GM18499 (cell line): ENCODE data around the gene TLL1.

Source experiments
- ATAC-seq: cut with Tn5 transposase; IDR thresholded peaks from one replicate; pipeline ENCODE4 v1.9.1; 2021; ENCODE audit warnings: moderate number of reproducible peaks; ENCODE audit not compliant: insufficient read depth, unreplicated experiment

The TLL1 gene

GRCh38 chr4:165872461-165873297, at the start of gene TLL1:
Gene TLL1, plus strand, starts transcription at chr4:165873237. Its CDS starts 668 bp downstream, at chr4:165873905.
- no peak for ATAC-seq

DNA sequence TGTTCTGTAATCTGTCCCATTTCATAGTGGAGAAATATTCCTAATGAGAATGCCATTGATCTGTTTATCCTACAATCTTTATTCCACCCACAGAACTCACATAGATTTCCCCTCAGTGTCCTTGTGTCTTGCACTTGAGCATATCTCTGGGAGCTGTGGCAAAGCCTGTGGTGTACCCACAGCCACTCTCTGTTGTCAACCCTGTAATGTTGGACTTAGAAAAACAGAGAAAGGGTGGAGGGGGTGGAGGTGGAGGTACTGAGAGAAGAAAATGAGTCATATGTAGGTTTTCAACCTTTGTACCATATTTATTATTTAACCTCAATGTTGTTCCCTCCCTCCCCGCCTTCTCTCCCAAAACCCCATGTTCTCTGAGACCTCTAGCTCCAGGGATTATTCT, 46.9 kb upstream of the TLL1 start:
- ATAC-seq = no peak

DNA sequence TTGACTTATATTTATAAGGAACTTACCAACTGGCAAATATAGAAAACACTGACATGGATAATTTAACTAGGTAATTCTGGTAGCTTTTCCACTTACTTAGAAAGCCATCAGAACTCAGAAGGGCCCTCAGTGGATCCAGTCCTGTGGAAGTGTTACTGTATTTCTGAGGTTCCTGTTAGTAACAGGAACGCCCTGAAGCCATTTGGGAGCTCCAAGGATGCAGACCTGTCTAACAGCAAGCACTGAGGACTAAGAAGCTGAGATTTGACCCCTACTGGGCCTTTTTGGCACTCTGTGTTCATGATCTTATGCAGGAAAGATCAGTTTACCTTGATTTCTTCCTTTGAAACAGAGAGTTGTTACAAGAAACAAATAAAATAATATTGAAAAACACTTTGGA, 46.0 kb upstream of the TLL1 start:
- no peak for ATAC-seq

GRCh38 chr4:165828928-165829327, 44.1 kb upstream of the TLL1 start:
- no peak for ATAC-seq

GRCh38 chr4:165834116-165834515, 38.9 kb upstream of the TLL1 start:
- no peak for ATAC-seq

DNA sequence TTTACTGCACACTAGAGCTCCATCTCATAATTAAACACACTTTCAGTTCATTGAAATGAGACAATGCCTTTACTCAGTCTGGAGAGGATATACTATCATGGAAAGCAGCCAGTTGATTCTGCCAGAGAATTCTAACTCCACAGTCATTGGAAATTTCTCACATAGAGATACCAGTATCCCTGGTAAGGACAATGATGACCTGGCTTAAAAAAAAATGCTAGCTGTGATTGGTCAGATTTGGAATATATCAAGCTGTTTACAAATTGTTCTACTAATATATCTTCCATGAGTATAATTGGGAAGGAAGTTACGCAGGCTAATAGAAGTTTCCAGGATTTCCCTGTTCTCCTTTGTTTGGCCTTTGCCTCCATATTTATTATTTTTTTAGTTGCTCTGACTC, 34.5 kb upstream of the TLL1 start:
- ATAC-seq = no peak

DNA sequence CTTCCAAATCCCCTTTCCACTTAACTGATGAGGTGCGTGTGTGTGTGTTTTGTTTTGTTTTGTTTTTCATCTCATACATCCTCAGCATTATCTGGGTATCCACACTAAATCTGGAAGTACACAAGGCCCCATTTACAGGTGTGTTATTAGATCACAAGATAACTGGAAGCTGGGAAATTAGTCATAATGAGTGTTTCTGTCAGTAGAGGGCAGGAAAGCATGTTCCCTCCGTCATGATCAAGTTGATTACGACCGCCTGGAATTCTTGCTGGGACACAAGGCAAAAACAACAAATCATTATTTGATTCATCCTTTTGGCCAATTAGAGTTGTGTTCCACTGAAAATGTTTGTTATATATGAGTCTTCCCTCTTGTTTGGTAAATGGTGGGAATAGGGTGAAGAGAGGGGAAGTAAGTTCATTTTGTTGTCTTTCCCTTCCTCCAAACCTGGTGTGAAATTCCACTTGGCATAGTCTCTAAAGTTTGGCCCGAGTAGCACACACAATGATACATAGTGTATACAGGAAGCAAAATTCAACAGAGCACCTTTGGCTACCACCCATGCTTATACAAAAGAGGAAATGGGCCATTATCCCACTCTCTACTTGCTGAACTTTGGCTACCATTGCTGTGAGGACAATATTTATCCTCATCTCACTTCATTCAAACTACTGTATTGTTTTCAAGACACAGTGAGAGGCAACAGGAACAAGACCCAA, 33.3 kb upstream of the TLL1 start:
- no peak for ATAC-seq

GRCh38 chr4:165842684-165843083, 30.4 kb upstream of the TLL1 start:
- no peak for ATAC-seq

DNA sequence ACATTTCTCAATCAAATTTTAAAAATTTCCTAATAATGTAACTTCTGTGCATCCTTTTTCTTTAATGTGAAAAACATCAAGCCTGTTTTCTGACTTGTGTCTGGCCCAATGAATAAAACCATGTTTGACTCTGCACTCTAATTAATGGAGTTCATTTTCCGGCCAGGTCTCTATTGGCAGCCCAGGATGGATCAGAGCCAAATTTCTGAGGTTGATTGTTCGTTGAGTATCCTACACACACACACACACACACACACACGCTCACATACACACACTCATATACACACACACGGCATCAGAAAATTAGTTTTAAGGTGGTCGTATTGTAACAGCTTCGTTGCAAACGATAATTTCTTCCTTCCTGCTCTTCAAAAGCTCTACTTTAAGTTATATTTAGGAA, 28.9 kb upstream of the TLL1 start:
- ATAC-seq = no peak

- ATAC-seq = no peak
These were observed 21.8 kb upstream of the TLL1 start for GRCh38 chr4:165851256-165851655.

GRCh38 chr4:165855191-165855590, 17.8 kb upstream of the TLL1 start:
- no peak for ATAC-seq

- no peak for ATAC-seq
These were observed 11.7 kb upstream of the TLL1 start for GRCh38 chr4:165861363-165861762.

GRCh38 chr4:165864271-165864670, 8.8 kb upstream of the TLL1 start:
- ATAC-seq = no peak

DNA sequence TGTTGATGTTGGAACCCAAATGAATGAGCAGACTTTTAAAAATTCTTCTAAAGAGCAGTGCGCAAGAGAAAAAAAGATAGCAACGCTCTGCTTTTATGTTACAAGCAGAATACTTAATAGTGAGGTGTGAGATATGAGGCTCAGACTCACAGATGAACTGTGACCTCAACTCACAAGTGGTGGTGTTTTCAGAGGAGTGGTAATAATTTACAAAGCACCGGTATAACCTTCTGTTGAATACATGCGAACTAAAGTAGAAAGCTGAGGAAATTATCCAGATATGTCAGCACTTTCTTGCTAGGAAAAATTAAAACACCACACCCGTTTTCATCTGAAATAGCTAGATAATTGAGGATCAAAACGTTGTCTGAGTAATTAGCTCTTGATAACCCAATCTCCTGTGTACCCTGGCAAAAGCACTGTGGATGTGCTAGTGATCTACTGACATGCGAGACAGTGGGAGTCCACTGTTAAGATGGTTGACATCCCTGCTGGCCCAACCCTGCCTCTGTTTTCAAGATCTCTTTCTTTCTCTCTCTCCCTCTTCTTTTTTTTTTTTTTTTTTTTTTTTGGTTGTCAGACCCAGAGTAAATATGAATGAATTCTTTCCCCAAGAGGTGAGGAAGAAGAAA, 6.9 kb upstream of the TLL1 start:
- ATAC-seq = no peak

GRCh38 chr4:165867961-165868360, 5.1 kb upstream of the TLL1 start:
- ATAC-seq = no peak

DNA sequence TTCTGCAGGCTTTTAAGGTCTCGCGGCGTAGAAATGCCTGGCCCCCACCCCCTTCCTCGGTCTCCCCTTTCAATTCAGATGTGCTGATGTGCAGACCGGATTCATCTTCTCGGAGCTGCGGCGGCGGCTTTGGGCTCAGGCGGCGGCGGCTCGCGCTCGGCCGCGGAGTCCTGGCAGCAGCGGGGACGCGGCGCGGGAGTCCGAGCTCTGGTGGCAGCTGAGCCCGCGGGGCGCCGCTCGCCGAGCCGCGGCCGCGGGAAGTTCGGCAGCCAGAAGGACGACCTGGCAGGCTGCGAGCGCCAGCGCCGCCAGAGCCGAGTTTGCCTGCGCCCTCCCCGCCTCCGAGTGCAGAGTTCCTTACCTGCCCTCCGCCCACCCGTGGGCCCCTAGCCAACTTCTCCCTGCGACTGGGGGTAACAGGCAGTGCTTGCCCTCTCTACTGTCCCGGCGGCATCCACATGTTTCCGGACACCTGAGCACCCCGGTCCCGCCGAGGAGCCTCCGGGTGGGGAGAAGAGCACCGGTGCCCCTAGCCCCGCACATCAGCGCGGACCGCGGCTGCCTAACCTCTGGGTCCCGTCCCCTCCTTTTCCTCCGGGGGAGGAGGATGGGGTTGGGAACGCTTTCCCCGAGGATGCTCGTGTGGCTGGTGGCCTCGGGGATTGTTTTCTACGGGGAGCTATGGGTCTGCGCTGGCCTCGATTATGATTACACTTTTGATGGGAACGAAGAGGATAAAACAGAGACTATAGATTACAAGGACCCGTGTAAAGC, 448 bp downstream of the TLL1 start:
- no peak for ATAC-seq

DNA sequence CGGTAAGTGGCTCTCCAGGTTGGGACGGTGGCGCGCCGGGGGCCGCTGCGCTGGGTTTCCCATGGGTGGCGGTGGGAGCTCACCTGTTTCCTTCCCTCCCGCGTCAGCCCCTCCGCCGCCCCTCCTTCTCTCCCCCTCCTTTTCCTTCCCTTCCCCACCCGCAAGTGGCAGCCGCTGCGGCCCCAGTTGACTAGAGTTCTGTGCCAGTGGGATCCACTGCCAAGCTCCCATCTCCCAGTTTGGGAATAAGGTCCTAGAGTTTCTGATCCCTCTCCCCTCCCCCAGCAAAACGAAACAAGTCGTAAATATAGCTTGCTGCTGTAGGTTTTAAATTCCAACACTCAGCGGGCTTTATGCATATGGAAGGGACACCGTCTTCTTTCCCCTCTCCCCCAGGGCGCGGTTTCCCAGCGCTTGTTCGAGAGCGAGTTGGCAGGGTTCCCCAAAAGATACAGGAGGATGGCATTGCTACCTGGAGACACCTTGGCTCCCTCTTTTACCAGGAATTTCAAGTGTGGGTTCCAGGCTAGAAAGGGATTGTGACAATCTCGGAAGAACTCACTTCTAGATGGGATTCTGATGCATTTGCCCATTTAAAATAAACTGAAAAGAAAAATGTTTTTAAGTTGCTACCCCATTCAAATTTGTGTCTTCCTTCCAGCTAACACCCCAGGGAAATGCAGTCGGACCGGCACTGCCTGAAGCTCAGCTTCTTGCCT, 1.2 kb downstream of the TLL1 start:
- ATAC-seq = no peak

GRCh38 chr4:165874791-165875371, 1.8 kb downstream of the TLL1 start:
- no peak for ATAC-seq

GRCh38 chr4:165875446-165875845, 2.4 kb downstream of the TLL1 start:
- no peak for ATAC-seq

- no peak for ATAC-seq
These were observed 4.2 kb downstream of the TLL1 start for GRCh38 chr4:165877286-165877685.
